Measurements from ENCODE around the gene KCND1.

Gene KCND1

GRCh38 chrX:48997865-48998264 is 26.2 kb upstream of the KCND1 start:
- no peak overlapping the region for H2AFZ ChIP-seq (ENCODE audit: low read depth, low read length, severe bottlenecking)
- H3K4me2 ChIP-seq (ENCODE audit: low read depth, low read length, poor library complexity, severe bottlenecking): no peak overlapping the region
- no peaks in the 10 kb centered on the region for H3K9me3 ChIP-seq (ENCODE audit: insufficient read depth, low read length)
- H3F3A ChIP-seq (ENCODE audit: insufficient read depth): no peaks in the 10 kb centered on the region
- H3K36me3 ChIP-seq (ENCODE audit: low read length): no peaks in the 10 kb centered on the region
- no peak overlapping the region for H3K27ac ChIP-seq (ENCODE audit: low read depth, low read length)
- no peaks in the 10 kb centered on the region for H3K9me2 ChIP-seq (replicated peaks; ENCODE audit: insufficient read depth, low read length)
- TF ChIP-seq CTCF (IDR thresholded peaks at IDR 0.05; ENCODE audit: insufficient read depth, low read length, poor library complexity, severe bottlenecking) (no peak), EZH2phosphoT487 (conservative IDR thresholded peaks at IDR 0.05; ENCODE audit: low read length) (no peak)
- peaks cover 8% of the 10 kb centered on the region; the same call in 1 of the 2 replicates for H3K79me2 ChIP-seq (ENCODE audit: insufficient read depth, low read length)
- no peak overlapping the region for H3K4me3 ChIP-seq (ENCODE audit: insufficient read depth, low read length, poor library complexity, severe bottlenecking)
- H3K27me3 ChIP-seq (ENCODE audit: low read length): no peaks in the 10 kb centered on the region
- no peak overlapping the region for H3K9ac ChIP-seq (ENCODE audit: low read length)
- no peaks in the 10 kb centered on the region for H4K20me1 ChIP-seq (ENCODE audit: low read depth, low read length)

GRCh38 chrX:48997455-48997854 is 25.8 kb upstream of the KCND1 start:
- H3K9me3 ChIP-seq (ENCODE audit: insufficient read depth, low read length): no peaks in the 10 kb centered on the region
- no peaks in the 10 kb centered on the region for H3K36me3 ChIP-seq (ENCODE audit: low read length)
- no peak overlapping the region for H3K27ac ChIP-seq (ENCODE audit: low read depth, low read length)
- H3K9ac ChIP-seq (ENCODE audit: low read length): no peak overlapping the region
- H3K27me3 ChIP-seq (ENCODE audit: low read length): no peaks in the 10 kb centered on the region
- no peak for TF ChIP-seq EZH2phosphoT487 (conservative IDR thresholded peaks at IDR 0.05; ENCODE audit: low read length)
- TF ChIP-seq CTCF (IDR thresholded peaks at IDR 0.05; ENCODE audit: insufficient read depth, low read length, poor library complexity, severe bottlenecking): no peak
- no peak overlapping the region for H3K4me3 ChIP-seq (ENCODE audit: insufficient read depth, low read length, poor library complexity, severe bottlenecking)
- no peaks in the 10 kb centered on the region for H3F3A ChIP-seq (ENCODE audit: insufficient read depth)
- H2AFZ ChIP-seq (ENCODE audit: low read depth, low read length, severe bottlenecking): no peak overlapping the region
- H3K4me2 ChIP-seq (ENCODE audit: low read depth, low read length, poor library complexity, severe bottlenecking): no peak overlapping the region
- no peaks in the 10 kb centered on the region for H4K20me1 ChIP-seq (ENCODE audit: low read depth, low read length)
- H3K9me2 ChIP-seq (replicated peaks; ENCODE audit: insufficient read depth, low read length): no peaks in the 10 kb centered on the region
- peaks cover 8% of the 10 kb centered on the region; the same call in 1 of the 2 replicates for H3K79me2 ChIP-seq (ENCODE audit: insufficient read depth, low read length)

- Histone ChIP-seq H3K9me3 (ENCODE audit: insufficient read depth, low read length) (no peaks in the 10 kb centered on the region), H3K27ac (ENCODE audit: low read depth, low read length) (no peak overlapping the region), H2AFZ (ENCODE audit: low read depth, low read length, severe bottlenecking) (no peak overlapping the region), H3K79me2 (ENCODE audit: insufficient read depth, low read length) (peaks cover 8% of the 10 kb centered on the region; the same call in 1 of the 2 replicates), H3K4me3 (ENCODE audit: insufficient read depth, low read length, poor library complexity, severe bottlenecking) (no peak overlapping the region), H3K4me2 (ENCODE audit: low read depth, low read length, poor library complexity, severe bottlenecking) (no peak overlapping the region), H3K9ac (ENCODE audit: low read length) (no peak overlapping the region), H3K36me3 (ENCODE audit: low read length) (no peaks in the 10 kb centered on the region), H3F3A (ENCODE audit: insufficient read depth) (no peaks in the 10 kb centered on the region), H3K27me3 (ENCODE audit: low read length) (no peaks in the 10 kb centered on the region), H4K20me1 (ENCODE audit: low read depth, low read length) (no peaks in the 10 kb centered on the region), H3K9me2 (replicated peaks; ENCODE audit: insufficient read depth, low read length) (no peaks in the 10 kb centered on the region)
- no peak for TF ChIP-seq EZH2phosphoT487 (conservative IDR thresholded peaks at IDR 0.05; ENCODE audit: low read length)
These were observed 25.3 kb upstream of the KCND1 start for GRCh38 chrX:48996969-48997368.

GRCh38 chrX:48992341-48992740 is 20.7 kb upstream of the KCND1 start:
- no peaks in the 10 kb centered on the region for H3K79me2 ChIP-seq (ENCODE audit: insufficient read depth, low read length)
- H3K27me3 ChIP-seq (ENCODE audit: low read length): no peaks in the 10 kb centered on the region
- no peak overlapping the region for H3K4me3 ChIP-seq (ENCODE audit: insufficient read depth, low read length, poor library complexity, severe bottlenecking)
- no peak overlapping the region for H3K27ac ChIP-seq (ENCODE audit: low read depth, low read length)
- H3K4me2 ChIP-seq (ENCODE audit: low read depth, low read length, poor library complexity, severe bottlenecking): no peak overlapping the region
- H3K9me3 ChIP-seq (ENCODE audit: insufficient read depth, low read length): no peaks in the 10 kb centered on the region
- H3K36me3 ChIP-seq (ENCODE audit: low read length): no peaks in the 10 kb centered on the region
- TF ChIP-seq EZH2phosphoT487 (conservative IDR thresholded peaks at IDR 0.05; ENCODE audit: low read length) (no peak), CTCF (IDR thresholded peaks at IDR 0.05; ENCODE audit: insufficient read depth, low read length, poor library complexity, severe bottlenecking) (no peak)
- H3K9me2 ChIP-seq (replicated peaks; ENCODE audit: insufficient read depth, low read length): no peaks in the 10 kb centered on the region
- no peaks in the 10 kb centered on the region for H4K20me1 ChIP-seq (ENCODE audit: low read depth, low read length)
- H2AFZ ChIP-seq (ENCODE audit: low read depth, low read length, severe bottlenecking): no peak overlapping the region
- H3F3A ChIP-seq (ENCODE audit: insufficient read depth): no peaks in the 10 kb centered on the region
- H3K9ac ChIP-seq (ENCODE audit: low read length): no peak overlapping the region
